Measurements from ENCODE around the gene KRT3.

KRT3 gene

DNA sequence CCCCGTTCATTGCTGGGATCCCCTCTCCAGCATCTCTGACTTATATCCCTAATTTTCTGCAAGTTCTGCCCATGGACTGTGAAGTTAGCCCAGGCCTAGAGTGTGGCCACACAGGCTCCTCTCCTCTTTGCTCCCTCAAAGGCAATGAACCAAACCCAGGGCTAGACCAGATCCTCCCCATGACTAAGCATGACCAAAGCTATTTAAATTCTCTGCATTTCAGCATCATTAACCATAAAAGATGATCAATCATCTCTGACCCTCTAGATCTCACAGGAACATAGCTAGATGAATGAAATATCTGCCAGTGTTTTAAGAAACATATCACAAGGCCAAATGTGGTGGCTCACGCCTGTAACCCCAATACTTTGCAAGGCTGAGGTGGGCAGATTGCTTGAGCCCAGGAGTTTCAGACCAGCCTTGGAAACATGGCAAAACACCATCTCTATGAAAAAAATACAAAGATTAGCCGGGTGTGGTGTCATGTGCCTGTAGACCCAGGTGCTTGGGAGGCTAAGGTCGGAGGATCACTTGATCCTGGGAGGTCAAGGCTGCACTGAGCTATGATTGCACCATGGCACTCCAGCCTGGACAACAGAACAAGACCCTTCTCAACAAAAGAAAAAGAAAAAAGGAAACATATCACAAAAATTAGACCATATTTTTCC lies 2.2 kb upstream of the KRT3 start:
- H3K4me2 ChIP-seq (ENCODE audit: insufficient read depth, low read length) = no peak overlapping the region

DNA sequence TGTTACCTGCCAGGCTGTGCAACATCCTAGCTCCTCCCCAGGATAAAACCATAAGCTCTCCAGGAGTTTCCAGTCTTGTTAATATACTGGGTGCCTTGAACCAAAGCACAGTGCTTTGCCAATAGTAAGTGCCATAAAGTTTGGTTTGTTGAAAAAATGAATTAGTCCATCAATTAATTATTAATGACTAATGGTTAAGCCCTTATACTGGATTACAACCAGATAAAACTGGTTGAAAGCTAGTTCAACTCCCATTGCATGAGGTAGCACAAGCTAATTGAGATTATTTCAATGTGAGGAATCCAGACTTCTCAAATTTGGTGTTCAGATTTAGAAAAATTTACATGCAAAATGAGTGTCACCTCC lies 1.6 kb upstream of the KRT3 start:
- ATAC-seq (ENCODE audit: insufficient read depth, low read depth) (no peak), DNase-seq (no peak)
- Histone ChIP-seq H3K9ac (ENCODE audit: low read depth, low read length) (no peak overlapping the region), H3K36me3 (ENCODE audit: insufficient read depth, low read length) (no peaks in the 10 kb centered on the region), H3K4me1 (ENCODE audit: insufficient read depth, low read length) (no peaks in the 10 kb centered on the region), H2AFZ (ENCODE audit: low read depth, low read length) (no peak overlapping the region), H3K9me3 (ENCODE audit: insufficient read depth, low read length, severe bottlenecking) (no peaks in the 10 kb centered on the region), H3K4me3 (ENCODE audit: low read depth in 1 of 2, low read length in 2 of 2) (no peak overlapping the region), H3K27me3 (ENCODE audit: insufficient read depth, low read length, poor library complexity) (no peaks in the 10 kb centered on the region), H3K79me2 (ENCODE audit: insufficient read depth, low read length) (no peaks in the 10 kb centered on the region), H3K27ac (ENCODE audit: low read length) (no peak overlapping the region), H3K4me2 (ENCODE audit: insufficient read depth, low read length) (no peak overlapping the region), H4K20me1 (ENCODE audit: insufficient read depth, low read length) (0 out of 2 replicates have a peak, but pooled peaks cover 2% of the 10 kb centered on the region)
- TF ChIP-seq EZH2 (IDR thresholded peaks at IDR 0.05; ENCODE audit: borderline replicate concordance, low read depth, low read length, severe bottlenecking) = no peak
- TF ChIP-seq, protein P1, sequence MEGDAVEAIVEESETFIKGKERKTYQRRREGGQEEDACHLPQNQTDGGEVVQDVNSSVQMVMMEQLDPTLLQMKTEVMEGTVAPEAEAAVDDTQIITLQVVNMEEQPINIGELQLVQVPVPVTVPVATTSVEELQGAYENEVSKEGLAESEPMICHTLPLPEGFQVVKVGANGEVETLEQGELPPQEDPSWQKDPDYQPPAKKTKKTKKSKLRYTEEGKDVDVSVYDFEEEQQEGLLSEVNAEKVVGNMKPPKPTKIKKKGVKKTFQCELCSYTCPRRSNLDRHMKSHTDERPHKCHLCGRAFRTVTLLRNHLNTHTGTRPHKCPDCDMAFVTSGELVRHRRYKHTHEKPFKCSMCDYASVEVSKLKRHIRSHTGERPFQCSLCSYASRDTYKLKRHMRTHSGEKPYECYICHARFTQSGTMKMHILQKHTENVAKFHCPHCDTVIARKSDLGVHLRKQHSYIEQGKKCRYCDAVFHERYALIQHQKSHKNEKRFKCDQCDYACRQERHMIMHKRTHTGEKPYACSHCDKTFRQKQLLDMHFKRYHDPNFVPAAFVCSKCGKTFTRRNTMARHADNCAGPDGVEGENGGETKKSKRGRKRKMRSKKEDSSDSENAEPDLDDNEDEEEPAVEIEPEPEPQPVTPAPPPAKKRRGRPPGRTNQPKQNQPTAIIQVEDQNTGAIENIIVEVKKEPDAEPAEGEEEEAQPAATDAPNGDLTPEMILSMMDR (IDR thresholded peaks at IDR 0.05; ENCODE audit: borderline replicate concordance, extremely low read depth, low read length, poor library complexity, severe bottlenecking) = no peak

More for the DNA sequence above, 2.2 kb upstream of the KRT3 start:
- H3K27me3 ChIP-seq (ENCODE audit: insufficient read depth, low read length, poor library complexity) = no peaks in the 10 kb centered on the region
- DNase-seq (no peak), ATAC-seq (ENCODE audit: insufficient read depth, low read depth) (no peak)
- H2AFZ ChIP-seq (ENCODE audit: low read depth, low read length) = no peak overlapping the region
- no peak overlapping the region for H3K9ac ChIP-seq (ENCODE audit: low read depth, low read length)
- 0 out of 2 replicates have a peak, but pooled peaks cover 2% of the 10 kb centered on the region for H4K20me1 ChIP-seq (ENCODE audit: insufficient read depth, low read length)
- no peaks in the 10 kb centered on the region for H3K9me3 ChIP-seq (ENCODE audit: insufficient read depth, low read length, severe bottlenecking)
- H3K27ac ChIP-seq (ENCODE audit: low read length) = no peak overlapping the region
- no peaks in the 10 kb centered on the region for H3K4me1 ChIP-seq (ENCODE audit: insufficient read depth, low read length)
- no peaks in the 10 kb centered on the region for H3K79me2 ChIP-seq (ENCODE audit: insufficient read depth, low read length)
- no peak for TF ChIP-seq EZH2 (IDR thresholded peaks at IDR 0.05; ENCODE audit: borderline replicate concordance, low read depth, low read length, severe bottlenecking)
- TF ChIP-seq, protein P1 (IDR thresholded peaks at IDR 0.05; ENCODE audit: borderline replicate concordance, extremely low read depth, low read length, poor library complexity, severe bottlenecking) = no peak
- no peaks in the 10 kb centered on the region for H3K36me3 ChIP-seq (ENCODE audit: insufficient read depth, low read length)
- H3K4me3 ChIP-seq (ENCODE audit: low read depth in 1 of 2, low read length in 2 of 2) = no peak overlapping the region

DNA sequence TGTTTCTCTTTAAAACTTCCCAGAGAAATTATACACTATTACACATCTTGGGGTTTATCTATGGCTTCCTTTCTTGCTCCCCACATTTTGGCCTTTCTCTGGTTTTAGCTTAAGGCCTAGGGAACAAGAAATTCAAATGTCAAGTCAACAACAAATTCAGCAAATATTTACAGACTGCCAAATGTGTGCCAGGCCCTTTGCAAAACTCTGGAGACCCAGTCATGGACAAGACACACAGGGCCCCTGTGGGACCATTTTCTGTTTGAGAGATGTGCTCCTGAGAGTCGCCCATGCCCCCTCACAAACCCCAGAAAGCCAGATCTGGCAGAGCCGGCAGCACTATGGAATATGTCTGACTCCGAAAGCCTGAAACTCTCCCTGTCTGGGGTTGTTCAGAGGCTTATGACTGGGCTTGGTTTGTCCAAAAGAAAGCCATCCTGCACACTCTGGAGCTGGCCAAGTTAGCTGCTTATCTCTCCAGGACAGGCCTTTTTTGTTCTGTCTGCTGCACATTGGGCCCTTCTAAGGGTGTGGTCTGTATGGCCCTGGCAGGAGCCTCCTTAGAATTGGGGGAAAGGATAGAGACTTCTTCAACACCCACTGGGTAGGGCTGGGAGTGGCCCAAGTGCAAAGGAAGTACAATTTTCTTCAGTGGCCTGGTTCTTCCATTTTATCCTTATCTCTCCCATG lies 1.1 kb upstream of the KRT3 start:
- H3K4me2 ChIP-seq (ENCODE audit: insufficient read depth, low read length) = no peak overlapping the region
- no peak for DNase-seq
- H3K4me1 ChIP-seq (ENCODE audit: insufficient read depth, low read length) = no peaks in the 10 kb centered on the region

More for the DNA sequence above, 1.1 kb upstream of the KRT3 start:
- no peaks in the 10 kb centered on the region for H3K9me3 ChIP-seq (ENCODE audit: insufficient read depth, low read length, severe bottlenecking)
- H2AFZ ChIP-seq (ENCODE audit: low read depth, low read length) = no peak overlapping the region
- ATAC-seq (ENCODE audit: insufficient read depth, low read depth) = no peak
- H3K27me3 ChIP-seq (ENCODE audit: insufficient read depth, low read length, poor library complexity) = no peaks in the 10 kb centered on the region
- TF ChIP-seq, protein P1 (IDR thresholded peaks at IDR 0.05; ENCODE audit: borderline replicate concordance, extremely low read depth, low read length, poor library complexity, severe bottlenecking) = no peak
- TF ChIP-seq EZH2 (IDR thresholded peaks at IDR 0.05; ENCODE audit: borderline replicate concordance, low read depth, low read length, severe bottlenecking) = no peak
- no peaks in the 10 kb centered on the region for H3K36me3 ChIP-seq (ENCODE audit: insufficient read depth, low read length)
- H3K4me3 ChIP-seq (ENCODE audit: low read depth in 1 of 2, low read length in 2 of 2) = no peak overlapping the region
- H3K27ac ChIP-seq (ENCODE audit: low read length) = no peak overlapping the region
- no peak overlapping the region for H3K9ac ChIP-seq (ENCODE audit: low read depth, low read length)
- no peaks in the 10 kb centered on the region for H3K79me2 ChIP-seq (ENCODE audit: insufficient read depth, low read length)
- 0 out of 2 replicates have a peak, but pooled peaks cover 2% of the 10 kb centered on the region for H4K20me1 ChIP-seq (ENCODE audit: insufficient read depth, low read length)
